HEK293T (cell line): ENCODE data around the gene C17orf113.

Experiments
- BHLHE40 ChIP-seq: fragments of 450-650 bp; IDR thresholded peaks from 2 replicates; pipeline ENCODE4 v1.6.1; 2016; ENCODE audit warnings: mild to moderate bottlenecking, moderate library complexity, borderline replicate concordance
- ELF4 ChIP-seq: fragments of 450-650 bp; IDR thresholded peaks from 2 replicates; pipeline ENCODE4 v1.6.1; 2017; ENCODE audit warnings: antibody characterized with exemption
- FOXA1 ChIP-seq: fragments of 450-650 bp; IDR thresholded peaks from 2 replicates; pipeline ENCODE4 v1.6.1; 2016; ENCODE audit warnings: mild to moderate bottlenecking
- FOXK2 ChIP-seq: fragments of 450-650 bp; IDR thresholded peaks from 2 replicates; pipeline ENCODE4 v1.6.1; 2016; ENCODE audit warnings: mild to moderate bottlenecking
- FOXM1 ChIP-seq: fragments of 450-650 bp; IDR thresholded peaks from 2 replicates; pipeline ENCODE4 v1.6.1; 2017; ENCODE audit warnings: mild to moderate bottlenecking, borderline replicate concordance
- HDGF ChIP-seq: fragments of 450-650 bp; IDR thresholded peaks from 2 replicates; pipeline ENCODE4 v1.6.1; 2017; ENCODE audit warnings: antibody characterized with exemption, borderline replicate concordance
- NFRKB ChIP-seq: fragments of 450-650 bp; IDR thresholded peaks from 2 replicates; pipeline ENCODE4 v1.6.1; 2016; ENCODE audit warnings: mild to moderate bottlenecking, moderate library complexity
- SP1 ChIP-seq: fragments of 450-650 bp; IDR thresholded peaks from 2 replicates; pipeline ENCODE4 v1.6.1; 2017
- TARDBP ChIP-seq: fragments of 450-650 bp; IDR thresholded peaks from 2 replicates; pipeline ENCODE4 v1.6.1; 2016
- ZNF384 ChIP-seq: fragments of 450-650 bp; IDR thresholded peaks from 2 replicates; pipeline ENCODE4 v1.6.1; 2016

DNA sequence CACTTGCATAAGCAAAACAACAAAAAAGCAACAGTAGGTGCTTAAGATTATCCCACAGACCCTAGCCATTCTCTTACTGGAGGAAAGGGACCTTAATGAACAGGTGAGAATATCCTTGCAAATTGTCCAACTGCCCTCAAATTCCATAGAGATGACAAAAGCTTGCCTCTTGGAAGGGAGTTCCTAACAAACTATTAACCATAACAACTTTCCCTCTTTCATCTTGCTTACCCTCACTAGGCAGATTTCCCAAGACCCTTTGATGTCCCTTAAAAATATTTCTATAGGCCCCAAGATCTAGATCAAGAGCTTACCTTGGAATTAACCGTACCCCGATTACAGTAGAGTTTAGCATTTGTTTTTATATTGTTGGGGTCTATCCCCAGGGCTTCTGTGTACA is 62.0 kb downstream of the C17orf113 start:
- no peak for TF ChIP-seq TARDBP
- TF ChIP-seq HDGF, result no peak
- no peak for TF ChIP-seq SP1
- no peak for TF ChIP-seq FOXM1
- TF ChIP-seq BHLHE40, result no peak
- TF ChIP-seq ZNF384, result no peak
- TF ChIP-seq ELF4, result no peak
- TF ChIP-seq FOXK2, result no peak
- no peak for TF ChIP-seq NFRKB
- TF ChIP-seq FOXA1, result no peak
